Embryonic facial prominence (tissue), 1 donor: Measurements from ENCODE around the gene GRIN3A.
"Not testable (repeated sequence)": the region's sequence is repeated elsewhere in the genome, so short reads cannot be mapped to it uniquely, and the experiment has no call there.

Experiments used
- DNase-seq: peaks from one replicate; pipeline ENCODE4 v3.0.0-alpha.2; 2016; ENCODE audit errors: extremely low spot score

Gene GRIN3A

GRCh38 chr9:101738566-101739183, at the start of gene GRIN3A:
Gene GRIN3A, minus strand, starts transcription at chr9:101738647. Its CDS starts 668 bp downstream, at chr9:101737979.
- no peak for DNase-seq

GRCh38 chr9:101787891-101788290, 49.4 kb upstream of the GRIN3A start:
- no peak for DNase-seq

GRCh38 chr9:101778332-101778731, 39.9 kb upstream of the GRIN3A start:
- DNase-seq, result no peak

- no peak for DNase-seq
Measured at GRCh38 chr9:101764472-101764871, 26.0 kb upstream of the GRIN3A start.

GRCh38 chr9:101758304-101758930, 20.0 kb upstream of the GRIN3A start:
- DNase-seq, result no peak

- DNase-seq, result no peak
Measured at GRCh38 chr9:101753716-101754115, 15.3 kb upstream of the GRIN3A start.

GRCh38 chr9:101751895-101752294, 13.4 kb upstream of the GRIN3A start:
- DNase-seq, result no peak

- DNase-seq, result no peak
Measured at GRCh38 chr9:101739311-101739710, 864 bp upstream of the GRIN3A start.

GRCh38 chr9:101737705-101738565, 512 bp downstream of the GRIN3A start:
- DNase-seq, result no peak

GRCh38 chr9:101737165-101737704, 1.2 kb downstream of the GRIN3A start:
- DNase-seq, result no peak

GRCh38 chr9:101736717-101737116, 1.7 kb downstream of the GRIN3A start:
- peak; percentile 61 for DNase-seq

GRCh38 chr9:101731429-101731828, 7.0 kb downstream of the GRIN3A start:
- DNase-seq, result no peak

GRCh38 chr9:101727612-101728524, 10.6 kb downstream of the GRIN3A start:
- peak; percentile 15 for DNase-seq

GRCh38 chr9:101724271-101724670, 14.2 kb downstream of the GRIN3A start:
- DNase-seq, result not testable (repeated sequence)

- no peak for DNase-seq
Measured at GRCh38 chr9:101718192-101718591, 20.3 kb downstream of the GRIN3A start.

GRCh38 chr9:101716629-101717028, 21.8 kb downstream of the GRIN3A start:
- no peak for DNase-seq

- no peak for DNase-seq
Measured at GRCh38 chr9:101711330-101711941, 27.0 kb downstream of the GRIN3A start.

- no peak for DNase-seq
Measured at GRCh38 chr9:101708855-101709254, 29.6 kb downstream of the GRIN3A start.

- DNase-seq, result no peak
Measured at GRCh38 chr9:101707721-101708120, 30.7 kb downstream of the GRIN3A start.

GRCh38 chr9:101706997-101707396, 31.4 kb downstream of the GRIN3A start:
- DNase-seq, result no peak

GRCh38 chr9:101706261-101706798, 32.1 kb downstream of the GRIN3A start:
- no peak for DNase-seq
